Chondrocyte (in vitro differentiated cells): ENCODE measurements around the gene ASTN2. TPM values are rescaled to one million over a fixed set of nuclear protein-coding genes. Genes with fewer than 3 reads are reported as not detected.

Experiments used
- DNase-seq: peaks from one replicate; pipeline ENCODE4 v3.0.0; 2021; ENCODE audit warnings: mixed read lengths, low spot score
- H3K27ac Mint-ChIP-seq: one replicate; pipeline ENCODE4 v1.8.0; 2021; ENCODE audit warnings: mild to moderate bottlenecking, moderate library complexity, mixed read lengths; ENCODE audit not compliant: unreplicated experiment
- H3K27me3 Mint-ChIP-seq: 2 replicates; pipeline ENCODE4 v1.8.0; 2021; ENCODE audit warnings: low read depth, mixed read lengths
- H3K36me3 Mint-ChIP-seq: 2 replicates; pipeline ENCODE4 v1.8.0; 2021; ENCODE audit warnings: low read depth, mixed read lengths
- H3K4me1 Mint-ChIP-seq: 2 replicates; pipeline ENCODE4 v1.8.0; 2021; ENCODE audit warnings: low read depth, mild to moderate bottlenecking, mixed read lengths
- H3K4me3 Mint-ChIP-seq: one replicate; pipeline ENCODE4 v1.8.0; 2021; ENCODE audit warnings: mild to moderate bottlenecking, moderate library complexity, mixed read lengths; ENCODE audit not compliant: unreplicated experiment
- H3K9me3 Mint-ChIP-seq: 2 replicates; pipeline ENCODE4 v1.8.0; 2021; ENCODE audit warnings: low read depth, mixed read lengths
- total RNA-seq: library from RNA; stranded (reverse); gene quantifications from 3 replicates; pipeline ENCODE4 v1.2.1, GENCODE V29; 2021
- TF ChIP-seq, protein P1 (sequence below): fragments of 200-600 bp; sonication (generic); IDR thresholded peaks from 2 replicates; pipeline ENCODE4 v1.5.0; 2021; ENCODE audit warnings: antibody characterized with exemption, mild to moderate bottlenecking, moderate library complexity

ASTN2 gene
- total RNA-seq, 1 donor from 2014 or later: 3.6 TPM

DNA sequence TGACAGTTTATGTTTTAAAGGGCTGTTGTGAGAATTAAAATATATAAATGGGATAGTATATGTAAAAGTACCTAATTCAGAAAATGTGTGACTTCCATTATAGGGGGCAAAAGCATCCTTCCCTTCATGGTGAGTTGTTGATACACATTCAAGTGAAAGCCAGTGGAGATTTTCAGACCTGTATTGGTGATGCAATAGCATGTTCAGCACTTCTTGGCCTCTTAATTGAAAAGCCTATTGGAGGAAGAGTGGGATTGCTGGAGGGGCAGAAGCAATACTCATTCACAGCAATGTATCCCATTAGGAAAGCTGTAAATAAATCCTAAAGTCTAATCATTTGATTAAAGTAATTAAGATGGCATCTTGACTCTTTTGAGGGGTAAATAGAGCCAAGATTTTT is 710.4 kb downstream of the ASTN2 start:
- Mint-ChIP-seq H3K4me1 (peaks cover 21% of the 10 kb centered on the region), H3K9me3 (no peaks in the 10 kb centered on the region), H3K27me3 (no peaks in the 10 kb centered on the region), H3K27ac (no peak overlapping the region), H3K4me3 (no peak overlapping the region), H3K36me3 (peaks cover 21% of the 10 kb centered on the region)
- no peak for DNase-seq
- TF ChIP-seq, protein P1, sequence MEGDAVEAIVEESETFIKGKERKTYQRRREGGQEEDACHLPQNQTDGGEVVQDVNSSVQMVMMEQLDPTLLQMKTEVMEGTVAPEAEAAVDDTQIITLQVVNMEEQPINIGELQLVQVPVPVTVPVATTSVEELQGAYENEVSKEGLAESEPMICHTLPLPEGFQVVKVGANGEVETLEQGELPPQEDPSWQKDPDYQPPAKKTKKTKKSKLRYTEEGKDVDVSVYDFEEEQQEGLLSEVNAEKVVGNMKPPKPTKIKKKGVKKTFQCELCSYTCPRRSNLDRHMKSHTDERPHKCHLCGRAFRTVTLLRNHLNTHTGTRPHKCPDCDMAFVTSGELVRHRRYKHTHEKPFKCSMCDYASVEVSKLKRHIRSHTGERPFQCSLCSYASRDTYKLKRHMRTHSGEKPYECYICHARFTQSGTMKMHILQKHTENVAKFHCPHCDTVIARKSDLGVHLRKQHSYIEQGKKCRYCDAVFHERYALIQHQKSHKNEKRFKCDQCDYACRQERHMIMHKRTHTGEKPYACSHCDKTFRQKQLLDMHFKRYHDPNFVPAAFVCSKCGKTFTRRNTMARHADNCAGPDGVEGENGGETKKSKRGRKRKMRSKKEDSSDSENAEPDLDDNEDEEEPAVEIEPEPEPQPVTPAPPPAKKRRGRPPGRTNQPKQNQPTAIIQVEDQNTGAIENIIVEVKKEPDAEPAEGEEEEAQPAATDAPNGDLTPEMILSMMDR: no peak

GRCh38 chr9:116703634-116704033 is 711.2 kb downstream of the ASTN2 start:
- Mint-ChIP-seq H3K4me1 (peaks cover 21% of the 10 kb centered on the region), H3K4me3 (no peak overlapping the region), H3K36me3 (peaks cover 29% of the 10 kb centered on the region), H3K27me3 (no peaks in the 10 kb centered on the region), H3K27ac (no peak overlapping the region), H3K9me3 (no peaks in the 10 kb centered on the region)
- DNase-seq: no peak
- TF ChIP-seq, protein P1: no peak

- TF ChIP-seq, protein P1: no peak
- Mint-ChIP-seq H3K27me3 (no peaks in the 10 kb centered on the region), H3K4me1 (peaks cover 34% of the 10 kb centered on the region), H3K36me3 (peaks cover 39% of the 10 kb centered on the region), H3K27ac (no peak overlapping the region), H3K4me3 (no peak overlapping the region), H3K9me3 (no peaks in the 10 kb centered on the region)
- DNase-seq: no peak
Observed at GRCh38 chr9:116701940-116702642, 712.8 kb downstream of the ASTN2 start.

DNA sequence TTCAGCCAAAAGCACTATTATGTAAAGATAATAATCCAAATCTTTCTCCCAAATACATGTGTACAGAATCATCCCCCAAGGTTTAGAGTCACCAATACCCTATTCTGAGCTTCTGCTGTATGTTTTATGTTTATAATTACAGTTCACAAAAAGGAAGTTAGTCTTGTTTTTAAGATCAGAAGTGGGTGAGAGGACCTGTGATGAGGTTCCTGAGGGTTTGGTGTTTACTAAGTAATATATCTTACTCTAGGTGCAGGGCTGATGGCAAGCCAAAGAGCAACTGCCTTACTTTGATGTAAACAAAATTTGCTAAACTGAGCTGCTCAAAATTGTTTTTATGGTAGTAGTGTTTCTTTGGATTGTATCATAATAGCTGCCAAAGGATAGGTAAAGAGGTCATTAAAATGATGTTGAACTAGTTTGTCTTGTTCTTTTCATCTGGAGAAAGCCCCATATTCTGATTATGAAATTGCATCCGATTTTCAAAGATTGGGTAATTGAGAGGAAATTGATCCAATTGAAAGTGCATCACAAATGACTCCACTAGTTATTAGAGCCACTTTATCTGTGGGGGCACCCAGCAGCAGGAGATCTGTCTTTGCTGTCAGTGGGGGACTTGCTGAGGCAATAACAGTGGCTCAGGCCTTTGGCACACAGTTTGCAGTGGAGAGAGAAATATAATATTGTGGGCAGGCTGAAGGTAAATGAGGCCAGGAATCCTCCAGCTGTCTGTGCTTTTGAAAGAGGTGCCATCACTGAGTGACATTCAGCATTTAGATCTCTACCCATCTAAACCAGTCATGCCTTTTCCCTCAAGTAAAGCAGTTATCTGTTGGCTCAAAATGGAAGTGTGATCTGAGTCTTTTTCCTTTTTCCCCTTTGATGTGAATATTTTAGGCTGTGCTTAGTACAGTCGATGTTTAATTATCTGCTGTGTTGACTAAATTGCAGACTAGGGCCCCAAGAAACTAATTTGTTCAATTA is 713.7 kb downstream of the ASTN2 start:
- H3K27ac Mint-ChIP-seq: no peak overlapping the region
- DNase-seq: no peak
- peaks cover 39% of the 10 kb centered on the region for H3K36me3 Mint-ChIP-seq
- TF ChIP-seq, protein P1: no peak
- H3K27me3 Mint-ChIP-seq: no peaks in the 10 kb centered on the region
- H3K9me3 Mint-ChIP-seq: no peaks in the 10 kb centered on the region
- H3K4me3 Mint-ChIP-seq: no peak overlapping the region
- peaks cover 44% of the 10 kb centered on the region for H3K4me1 Mint-ChIP-seq

GRCh38 chr9:116700279-116700678 is 714.6 kb downstream of the ASTN2 start:
- Mint-ChIP-seq H3K36me3 (peaks cover 41% of the 10 kb centered on the region), H3K27ac (no peak overlapping the region), H3K9me3 (no peaks in the 10 kb centered on the region), H3K27me3 (no peaks in the 10 kb centered on the region), H3K4me1 (peaks cover 53% of the 10 kb centered on the region), H3K4me3 (no peak overlapping the region)
- TF ChIP-seq, protein P1: no peak
- no peak for DNase-seq
